T1000 (cell line): ENCODE results near the gene DIP2B.

ENCODE experiments used
- DNase-seq: peaks from one replicate; lab custom pipeline; 2025; ENCODE audit warnings: mixed read lengths; lab: John Stamatoyannopoulos, UW

Gene DIP2B

DNA sequence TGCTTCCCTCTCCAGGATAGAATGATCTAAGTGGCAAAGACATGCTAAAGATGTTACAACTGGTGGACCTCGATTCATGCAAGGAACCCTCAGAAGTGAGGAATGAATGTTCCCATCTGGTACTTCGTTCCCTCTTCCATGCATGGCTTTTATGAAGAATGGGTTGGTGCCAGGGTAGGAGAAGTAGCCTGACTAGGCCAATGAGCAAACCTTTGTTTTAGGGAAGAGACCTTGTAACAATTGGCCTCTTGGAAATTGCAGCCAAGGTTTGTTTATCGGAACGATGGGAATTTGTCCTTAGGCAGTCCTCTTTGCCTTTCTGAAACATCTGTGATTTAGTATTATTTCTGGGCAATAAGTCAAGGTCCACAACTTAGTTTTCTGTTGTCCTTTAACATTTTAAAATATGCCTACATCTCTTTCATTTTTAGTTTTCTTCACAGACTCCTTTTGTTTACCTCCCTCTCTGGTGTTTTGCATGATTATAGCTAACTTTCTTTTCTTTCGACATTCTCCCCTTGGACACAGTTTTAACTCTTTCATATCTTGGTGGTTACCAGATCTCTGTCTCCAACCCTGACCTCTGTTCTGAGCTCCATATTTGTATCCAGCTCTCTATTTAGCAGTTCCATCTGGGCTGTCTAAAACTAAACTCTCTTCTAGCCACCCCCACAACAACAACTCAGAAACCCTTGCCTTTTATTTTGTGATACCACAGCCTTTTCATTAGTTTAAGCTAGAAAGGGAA is 70.0 kb downstream of the DIP2B start:
- DNase-seq, result no peak

DNA sequence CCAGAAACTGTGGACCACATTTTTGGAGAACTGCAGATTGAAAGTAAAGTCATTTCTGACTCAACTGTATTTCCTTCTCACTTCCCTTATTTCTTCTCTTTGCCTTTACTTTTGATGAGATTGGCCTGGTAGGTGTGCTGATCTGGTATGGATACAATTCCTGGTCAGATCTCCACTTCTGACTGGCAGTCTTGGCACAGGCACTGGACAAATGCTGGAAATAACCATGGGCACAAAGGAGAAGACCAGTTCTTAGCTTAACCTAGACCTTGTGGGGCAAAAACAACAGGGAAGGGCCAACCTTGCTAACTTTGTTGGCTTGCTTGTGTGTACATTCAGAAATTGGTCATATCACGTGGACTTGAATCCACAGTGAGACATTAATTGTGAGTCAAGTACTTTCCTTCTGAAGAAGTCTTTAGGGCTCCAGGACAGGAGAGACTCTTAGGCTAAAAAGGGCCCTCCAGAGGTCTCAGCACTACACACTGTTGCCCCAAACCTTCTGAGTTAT is 75.0 kb downstream of the DIP2B start:
- no peak for DNase-seq

DNA sequence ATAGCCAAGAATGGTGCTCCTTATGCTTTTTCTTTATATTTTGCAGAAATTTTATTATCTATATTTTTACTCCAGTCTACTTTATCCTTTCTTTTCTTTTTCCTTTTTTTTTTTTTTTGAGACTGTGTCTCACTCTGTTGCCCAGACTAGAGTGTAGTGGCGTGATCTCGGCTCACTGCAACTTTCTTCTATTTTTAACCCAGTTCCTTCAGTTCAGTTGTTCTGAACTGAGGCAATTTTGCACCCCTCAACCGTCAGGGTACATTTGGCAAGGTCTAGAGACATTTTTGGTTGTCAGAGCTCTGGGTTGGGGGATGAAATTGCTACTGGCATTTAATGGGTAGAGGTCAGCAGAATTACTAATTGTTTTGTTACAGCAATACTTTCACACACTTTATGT is 75.7 kb downstream of the DIP2B start:
- no peak for DNase-seq

DNA sequence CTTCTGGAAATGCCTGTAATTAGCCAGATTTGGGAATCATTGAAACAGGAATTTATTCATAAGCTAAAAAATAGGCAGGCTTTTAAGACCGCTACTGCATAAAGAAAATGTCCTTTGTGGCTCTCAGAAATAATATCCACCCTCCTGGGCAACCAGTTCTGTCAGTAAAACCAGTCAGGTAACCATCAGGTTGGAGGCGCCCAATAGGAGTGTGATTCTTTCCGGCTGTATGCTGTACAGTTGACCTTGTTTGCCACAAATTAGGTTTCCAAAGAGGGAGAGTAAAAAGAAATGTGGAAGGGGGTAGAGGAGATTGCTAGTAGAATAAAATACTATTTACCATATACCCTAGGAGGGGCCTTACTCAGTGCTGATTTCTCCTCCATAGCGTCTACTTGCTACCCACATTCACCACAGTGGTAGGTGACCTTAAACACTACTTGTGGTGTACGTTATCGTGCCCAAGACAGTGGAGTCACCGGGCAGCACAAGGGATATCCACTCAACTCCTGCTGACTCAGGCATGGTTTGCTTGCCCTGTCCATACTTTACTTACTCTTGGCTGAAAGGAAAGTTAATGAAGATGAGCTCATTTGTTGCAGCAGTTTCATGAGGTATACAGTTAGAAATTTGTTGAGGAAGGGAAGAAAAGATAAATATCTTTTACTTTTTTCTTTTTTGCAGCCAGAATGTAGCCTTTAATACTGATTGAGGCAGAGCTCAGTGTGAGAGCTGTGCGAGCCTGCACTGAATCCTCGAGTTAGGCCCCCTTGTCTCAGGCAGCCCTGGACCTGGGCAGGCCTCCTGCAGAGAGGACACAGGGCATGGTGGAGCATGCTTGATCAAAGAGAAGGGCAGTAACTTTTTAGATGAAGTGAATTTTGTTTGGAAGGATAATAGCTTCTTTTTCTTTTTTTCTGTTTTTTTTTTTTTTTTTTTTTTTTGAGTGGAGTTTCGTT is 76.7 kb downstream of the DIP2B start:
- DNase-seq, result no peak

DNA sequence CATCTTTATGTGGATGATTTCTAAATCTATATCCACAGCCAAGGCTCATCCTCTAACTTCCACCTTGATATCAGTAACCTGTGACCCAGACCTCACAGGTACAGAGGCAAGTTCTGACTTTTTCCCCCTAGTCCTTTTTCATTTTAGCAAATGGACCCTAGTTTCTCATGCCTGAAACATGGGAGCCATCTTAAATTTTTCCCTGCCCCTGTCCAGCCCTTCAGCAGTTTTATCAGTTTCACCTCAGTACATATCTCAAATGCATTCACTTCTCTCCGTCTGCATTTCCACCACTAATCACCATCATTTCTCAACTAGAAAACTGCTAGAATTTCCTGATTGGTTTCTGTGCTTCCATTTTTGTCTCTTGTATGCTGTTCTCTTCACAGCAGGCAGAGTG is 79.3 kb downstream of the DIP2B start:
- DNase-seq, result no peak

DNA sequence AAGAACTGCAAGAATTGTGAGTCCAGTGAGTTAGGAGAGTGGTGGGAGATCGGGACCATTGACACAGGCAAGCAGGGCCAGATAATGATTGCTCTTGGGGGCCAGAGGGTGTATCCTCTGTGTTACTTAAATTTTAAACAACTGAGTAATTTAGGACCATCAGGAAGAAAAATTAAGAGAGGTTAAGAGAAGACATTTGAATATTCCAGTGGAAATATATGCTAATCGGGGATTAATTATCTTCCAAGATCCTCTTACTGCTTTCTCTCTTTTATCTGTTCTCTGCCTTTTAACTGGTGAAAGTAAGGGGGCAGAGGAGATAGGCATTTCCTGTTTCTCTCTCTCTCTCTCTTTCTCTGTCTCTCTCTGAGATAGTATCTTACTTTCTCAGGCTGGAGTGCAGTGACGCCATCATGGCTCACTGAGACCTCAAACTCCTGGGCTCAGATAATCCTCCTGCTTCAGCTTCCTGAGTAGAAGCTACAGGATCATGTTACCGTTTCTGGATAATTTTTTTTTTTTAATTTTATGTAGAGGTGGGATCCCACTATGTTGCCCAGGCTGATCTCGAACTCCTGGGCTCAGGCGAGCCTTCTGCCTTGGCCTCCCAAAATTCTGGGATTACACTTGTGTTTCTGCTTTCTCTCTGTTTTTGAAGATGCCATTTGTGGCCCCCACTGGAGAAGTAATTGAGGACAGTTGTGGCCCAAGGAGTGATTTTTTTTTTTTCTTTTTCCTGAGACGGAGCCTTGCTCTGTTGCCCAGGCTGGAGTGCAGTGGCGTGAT is 85.1 kb downstream of the DIP2B start:
- no peak for DNase-seq

DNA sequence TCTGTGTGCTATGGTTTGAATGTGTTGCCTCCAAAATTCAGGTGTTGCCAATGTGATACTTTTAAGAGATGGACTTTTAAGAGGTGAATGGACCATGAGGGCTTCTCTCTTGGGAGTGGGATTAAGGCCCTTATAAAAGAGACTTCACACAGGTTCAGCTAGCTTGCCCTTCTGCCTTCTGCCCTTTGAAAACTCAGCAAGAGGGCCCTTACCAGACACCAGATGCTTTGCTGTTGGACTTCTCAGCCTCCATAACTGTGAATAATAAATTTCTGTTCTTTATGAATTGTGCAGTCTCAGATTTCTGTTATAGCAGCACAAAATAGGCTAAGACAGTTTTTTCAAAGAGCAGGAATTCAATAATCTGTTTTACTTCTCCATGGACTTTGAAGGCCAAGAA is 86.1 kb downstream of the DIP2B start:
- no peak for DNase-seq

DNA sequence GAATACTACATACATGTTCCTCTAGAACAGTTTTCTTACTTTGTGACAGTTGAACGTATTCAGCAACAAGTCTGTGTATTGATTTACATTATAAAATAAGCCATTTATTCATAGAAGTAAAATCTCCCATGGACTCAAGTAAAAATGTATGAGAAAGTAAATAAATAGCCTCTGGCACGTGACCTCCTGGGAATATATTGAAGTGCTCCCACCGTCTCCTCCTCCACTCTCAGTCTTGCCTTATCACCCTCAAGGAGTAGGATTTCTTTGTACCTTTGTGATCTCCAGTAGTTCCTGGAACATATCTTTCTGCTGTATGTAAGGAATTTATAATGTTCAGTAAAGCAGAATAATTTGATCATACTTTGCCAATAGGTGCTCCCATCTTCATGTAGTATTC is 90.9 kb downstream of the DIP2B start:
- DNase-seq, result no peak

DNA sequence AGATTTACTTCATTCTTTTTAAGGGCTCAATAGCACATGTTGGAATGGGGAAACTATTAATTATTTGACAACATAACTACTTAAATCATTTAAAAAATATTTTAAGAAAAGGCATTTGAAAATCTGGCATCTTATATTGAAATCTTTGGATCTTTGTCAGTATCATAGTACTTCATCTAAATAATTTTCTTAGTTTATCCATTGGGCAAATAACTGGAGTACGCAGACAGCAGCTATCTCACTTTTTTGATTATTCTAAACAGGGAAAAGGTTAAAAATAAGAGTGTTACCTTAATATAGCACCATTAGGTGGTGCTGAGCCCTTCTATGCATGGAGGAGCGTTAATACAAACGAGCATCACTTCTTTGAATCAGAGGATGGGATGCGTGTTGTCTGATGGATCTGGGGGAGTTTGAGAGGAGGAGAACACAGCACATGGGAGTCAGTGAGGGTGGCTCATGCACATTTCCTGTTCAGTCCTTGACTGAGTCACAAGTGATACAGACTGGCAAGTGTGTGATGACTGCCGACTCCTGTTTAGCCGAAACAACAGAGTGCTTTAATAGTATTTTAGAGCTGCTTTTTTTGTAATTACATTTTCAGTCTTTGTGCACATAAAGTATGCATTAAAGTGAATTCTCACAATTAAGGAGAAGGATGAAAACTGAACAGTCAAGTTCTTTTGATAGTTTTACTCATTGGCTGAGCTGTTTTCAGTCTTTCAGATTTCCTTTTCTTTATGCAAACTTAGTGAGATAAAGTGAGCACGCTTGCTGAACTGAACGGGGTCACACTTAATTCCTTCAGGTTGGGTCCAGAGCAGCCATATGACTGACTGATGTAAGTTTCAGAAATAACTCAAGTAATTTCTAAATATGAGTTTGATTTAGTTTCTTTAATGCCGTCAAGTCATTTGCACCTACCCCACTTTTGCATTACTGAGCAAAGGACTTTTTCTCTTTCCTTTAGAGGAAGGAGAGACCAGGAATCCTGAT is 92.7 kb downstream of the DIP2B start:
- DNase-seq, result no peak

DNA sequence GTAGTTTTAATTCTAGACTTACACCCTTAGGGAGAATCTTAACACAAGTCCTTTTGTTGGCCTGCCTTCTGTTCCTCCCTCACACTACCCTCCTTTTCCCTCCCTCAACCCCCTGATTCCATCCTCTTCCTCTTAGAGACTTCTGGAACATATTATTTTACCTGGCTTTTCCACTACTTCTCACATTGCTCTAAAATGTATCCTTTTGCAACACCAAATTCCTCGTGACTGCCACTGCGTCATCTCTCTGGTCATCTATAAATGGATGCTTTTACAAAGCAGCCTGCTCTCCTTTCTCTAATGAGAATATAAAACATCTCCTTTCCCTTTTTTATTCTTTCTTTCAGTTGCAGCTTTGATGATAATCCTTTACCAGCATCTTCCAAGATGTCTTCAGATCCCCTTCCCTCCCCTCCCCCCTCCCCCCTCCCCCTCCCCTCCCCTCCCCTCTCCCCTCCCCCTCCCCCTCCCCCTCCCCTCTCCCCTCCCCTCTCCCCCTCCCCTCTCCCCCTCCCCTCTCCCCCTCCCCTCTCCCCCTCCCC is 93.6 kb downstream of the DIP2B start:
- DNase-seq, result no peak

DNA sequence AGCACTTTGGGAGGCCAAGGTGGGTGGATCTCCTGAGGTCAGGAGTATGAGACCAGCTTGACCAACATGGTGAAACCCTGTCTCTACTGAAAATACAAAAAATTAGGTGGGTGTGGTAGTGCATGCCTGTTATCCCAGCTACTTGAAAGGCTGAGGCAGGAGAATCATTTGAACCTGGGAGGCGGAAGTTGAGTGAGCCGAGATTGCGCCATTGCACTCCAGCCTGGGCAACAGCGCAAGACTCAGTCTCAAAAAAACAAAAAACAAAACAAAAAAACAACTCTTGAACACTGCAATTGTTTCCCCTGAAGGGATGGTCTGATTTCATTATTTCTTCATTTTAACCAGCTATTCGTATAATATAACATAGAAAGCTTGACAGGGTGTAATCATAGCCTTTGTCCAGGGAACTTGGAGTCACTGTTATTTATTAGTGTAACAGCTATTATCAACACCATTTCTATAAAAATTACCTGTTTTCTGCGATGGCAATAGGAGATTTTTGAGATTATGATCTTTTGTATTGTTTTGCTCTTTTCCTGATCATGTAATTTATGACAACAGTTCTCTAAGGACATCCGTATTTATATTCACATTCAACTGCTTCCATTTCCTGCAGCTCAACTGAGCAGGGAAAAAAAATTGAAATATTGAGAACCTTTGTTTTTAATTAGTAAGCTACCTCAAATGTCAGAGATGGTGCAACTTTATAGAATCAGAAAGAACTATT is 94.7 kb downstream of the DIP2B start:
- DNase-seq, result no peak

DNA sequence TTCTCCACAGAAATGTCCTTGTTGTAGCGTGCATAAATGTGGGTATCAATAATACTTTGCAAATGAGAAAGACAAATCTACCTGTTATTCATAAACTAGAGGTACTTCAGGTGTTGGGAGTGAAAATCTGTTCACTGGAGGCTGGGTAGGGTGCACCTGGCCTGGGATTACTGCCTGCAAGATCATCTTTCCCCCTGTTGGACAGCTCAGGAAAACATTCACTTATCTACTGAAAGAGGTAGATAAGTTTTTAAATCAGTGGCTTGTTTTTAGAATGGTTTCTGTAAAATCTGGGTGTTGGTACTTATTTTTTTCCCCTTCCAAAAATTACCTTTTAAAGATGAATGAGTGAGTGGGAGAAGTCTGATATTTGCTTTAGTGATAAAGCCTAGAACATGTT is 95.6 kb downstream of the DIP2B start:
- DNase-seq, result no peak

DNA sequence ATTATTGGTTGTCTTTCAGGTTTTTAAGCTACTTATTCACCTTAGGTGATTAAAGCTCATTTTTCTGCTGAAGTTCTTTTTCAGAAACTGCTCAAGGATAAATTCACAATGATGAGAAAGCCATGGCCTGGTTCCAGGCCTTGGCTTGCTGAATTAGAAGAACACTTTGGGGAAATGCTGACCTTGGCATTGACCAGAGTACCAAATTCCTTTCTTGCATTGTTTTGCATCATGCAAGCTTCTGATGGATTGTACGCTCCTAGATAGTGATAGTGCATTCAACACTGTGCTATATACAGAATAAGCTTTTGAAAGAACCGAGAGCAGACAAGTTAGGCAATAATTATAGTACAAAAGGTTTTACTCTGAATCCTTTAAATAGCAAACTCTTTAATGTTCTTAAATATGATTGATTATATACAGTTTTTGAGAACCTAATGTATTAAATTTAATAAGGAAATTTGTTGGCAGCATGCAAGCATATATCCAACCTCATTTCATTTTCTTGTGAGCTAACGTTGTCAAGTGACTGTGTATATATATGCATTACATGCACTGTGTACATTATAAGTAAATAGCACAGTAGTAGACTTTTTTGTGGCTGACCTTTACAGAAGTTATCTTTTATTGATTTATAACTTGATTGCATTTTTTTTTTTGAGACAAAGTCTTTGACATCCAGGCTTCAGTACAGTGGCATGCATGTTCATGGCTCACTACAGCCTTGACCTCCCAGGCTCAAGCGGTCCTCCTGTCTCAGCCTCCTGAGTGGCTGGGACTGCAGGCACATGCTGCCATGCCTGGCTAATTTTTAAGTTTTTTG is 99.2 kb downstream of the DIP2B start:
- no peak for DNase-seq

DNA sequence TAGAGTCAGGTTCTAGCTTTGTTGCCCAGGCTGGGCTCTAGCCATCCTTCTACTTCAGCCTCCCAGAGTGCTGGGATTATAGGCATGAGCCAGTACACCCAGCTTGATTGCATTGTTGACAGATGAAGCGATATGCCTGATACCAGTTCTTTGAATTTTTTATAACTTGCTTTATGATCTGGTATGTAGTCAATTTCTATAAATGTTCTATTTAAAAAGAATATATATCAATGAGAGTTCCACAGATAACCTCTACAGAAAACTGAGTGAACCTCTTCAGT is 99.8 kb downstream of the DIP2B start:
- DNase-seq, result no peak

DNA sequence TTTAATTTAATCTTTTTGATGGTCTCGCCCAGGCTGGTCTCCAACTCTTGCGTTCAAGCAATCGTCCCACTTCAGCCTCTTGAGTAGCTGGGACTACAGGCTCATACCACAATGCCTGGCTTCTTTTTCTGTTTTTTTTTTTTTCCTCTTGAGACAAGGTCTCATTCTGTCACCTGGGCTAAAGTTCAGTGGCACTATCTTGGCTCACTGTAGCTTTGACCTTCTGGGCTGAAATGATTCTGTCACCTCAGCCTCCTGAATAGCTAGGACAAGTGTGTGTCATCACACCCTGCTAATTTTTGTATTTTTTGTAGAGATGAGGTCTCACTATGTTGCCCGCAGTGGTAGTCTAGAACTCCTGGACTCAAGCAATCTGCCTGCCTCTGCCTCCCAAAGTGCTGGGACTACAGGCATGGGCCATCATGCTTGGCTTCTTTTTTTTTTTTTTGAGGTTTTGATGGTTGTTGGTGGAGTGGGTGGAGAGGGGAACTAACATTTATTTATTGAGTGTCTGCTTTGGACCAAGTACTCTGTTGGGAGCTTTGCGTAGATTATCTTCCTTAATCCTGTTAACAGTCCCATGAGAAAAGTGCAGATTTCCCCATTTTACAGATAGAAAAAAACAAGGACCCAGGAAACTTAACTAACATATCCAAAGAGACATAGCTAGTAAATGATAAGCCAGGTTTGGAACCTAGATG is 102.0 kb downstream of the DIP2B start:
- DNase-seq, result no peak

DNA sequence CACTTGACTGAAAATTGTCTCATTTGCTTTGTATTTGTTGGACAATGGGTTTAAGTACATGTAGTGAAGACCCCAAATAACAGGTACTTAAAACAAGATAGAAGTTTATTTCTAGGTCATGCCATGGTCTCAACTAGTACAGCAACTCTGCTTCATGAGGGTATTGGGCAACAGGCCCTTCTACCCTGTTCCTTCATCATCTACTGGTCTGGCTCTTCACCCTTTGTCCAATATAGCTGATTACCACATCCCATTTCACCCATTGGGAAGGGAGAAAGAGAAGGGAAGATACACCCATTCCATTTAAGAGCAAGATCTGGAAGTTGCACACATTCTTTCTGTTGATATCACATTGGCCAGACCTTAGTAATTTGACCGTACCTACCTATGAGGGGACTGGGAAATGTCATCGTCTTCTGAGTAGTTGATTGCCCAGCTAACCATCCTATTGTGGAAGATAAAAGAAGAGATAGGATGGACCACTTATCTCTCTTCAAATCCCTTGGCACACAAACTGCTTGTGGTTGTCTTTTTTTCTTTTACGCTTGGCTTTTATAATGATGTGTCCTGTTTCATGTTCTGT is 104.6 kb downstream of the DIP2B start:
- DNase-seq, result no peak

DNA sequence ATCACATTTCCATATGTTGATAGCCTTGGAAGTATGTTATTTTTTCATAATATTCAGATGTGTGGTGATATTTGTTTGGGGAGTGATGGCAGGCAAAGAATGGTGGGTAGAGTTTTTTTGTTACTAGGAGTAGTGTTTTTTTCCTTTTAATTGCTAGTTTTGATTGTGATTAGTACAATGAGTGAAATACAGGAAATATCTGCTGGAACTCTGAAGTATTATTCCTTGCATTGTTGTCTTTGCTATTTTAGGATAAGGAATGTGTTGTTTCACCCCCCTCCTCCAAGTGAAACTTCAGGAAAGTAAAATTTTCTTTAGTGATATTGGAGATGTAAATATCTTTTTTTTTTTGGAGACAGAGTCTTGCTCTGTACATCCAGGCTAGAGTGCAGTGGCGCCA is 105.4 kb downstream of the DIP2B start:
- DNase-seq, result no peak

DNA sequence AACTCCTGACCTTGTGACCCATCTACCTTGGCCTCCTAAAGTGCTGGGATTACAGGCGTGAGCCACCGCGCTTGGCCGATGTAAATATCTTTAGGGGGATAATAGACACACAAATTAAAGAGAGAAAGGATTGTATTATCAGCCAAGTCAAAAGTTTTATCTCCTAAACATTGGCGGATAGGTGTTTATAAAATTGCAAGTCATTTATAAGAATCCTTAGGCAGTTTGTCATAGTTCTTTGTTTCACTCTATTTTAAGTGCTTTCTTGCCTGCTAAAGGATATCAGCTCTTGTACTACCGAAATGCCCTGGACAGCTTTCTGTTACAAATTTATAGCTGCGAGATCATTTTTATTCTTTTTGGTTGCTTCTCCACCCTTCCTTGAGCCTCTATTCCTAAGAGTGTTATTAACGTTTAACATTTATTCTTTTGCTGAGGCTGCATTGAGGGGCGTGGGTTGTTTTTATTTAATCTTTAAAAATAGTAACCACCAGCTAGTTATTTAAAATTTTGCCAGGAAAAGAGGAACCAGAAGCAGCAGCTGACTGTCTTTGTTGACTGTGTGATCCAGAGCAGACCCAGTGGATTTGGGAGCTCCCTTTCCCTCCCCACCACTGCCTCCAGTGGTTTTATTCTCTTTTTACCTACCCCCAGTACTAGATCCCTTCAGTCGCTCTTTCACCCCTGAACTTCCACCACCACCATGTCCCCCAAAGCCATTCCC is 106.4 kb downstream of the DIP2B start:
- no peak for DNase-seq
